ENCODE measurements around the gene DUSP28.

DUSP28 gene

GRCh38 chr2:240597419-240598181, 37.4 kb downstream of the DUSP28 start:
- H3K4me3 ChIP-seq (ENCODE audit: low read depth, low read length), result no peak overlapping the region
- TF ChIP-seq CTCF (IDR thresholded peaks at IDR 0.05; ENCODE audit: borderline replicate concordance, insufficient read depth, low read depth, low read length), result no peak

- TF ChIP-seq CTCF (IDR thresholded peaks at IDR 0.05; ENCODE audit: borderline replicate concordance, insufficient read depth, low read depth, low read length), result no peak
- no peak overlapping the region for H3K4me3 ChIP-seq (ENCODE audit: low read depth, low read length)
Measured at GRCh38 chr2:240598311-240598911, 38.3 kb downstream of the DUSP28 start.

GRCh38 chr2:240599141-240599583, 39.0 kb downstream of the DUSP28 start:
- H3K4me3 ChIP-seq (ENCODE audit: low read depth, low read length), result no peak overlapping the region
- TF ChIP-seq CTCF (IDR thresholded peaks at IDR 0.05; ENCODE audit: borderline replicate concordance, insufficient read depth, low read depth, low read length), result no peak

- TF ChIP-seq CTCF (IDR thresholded peaks at IDR 0.05; ENCODE audit: borderline replicate concordance, insufficient read depth, low read depth, low read length), result no peak
- H3K4me3 ChIP-seq (ENCODE audit: low read depth, low read length), result no peak overlapping the region
Measured at GRCh38 chr2:240600451-240600961, 40.3 kb downstream of the DUSP28 start.

GRCh38 chr2:240601061-240601830, 41.1 kb downstream of the DUSP28 start:
- TF ChIP-seq CTCF (IDR thresholded peaks at IDR 0.05; ENCODE audit: borderline replicate concordance, insufficient read depth, low read depth, low read length), result no peak
- H3K4me3 ChIP-seq (ENCODE audit: low read depth, low read length), result no peak overlapping the region

GRCh38 chr2:240601831-240602160, 41.6 kb downstream of the DUSP28 start:
- TF ChIP-seq CTCF (IDR thresholded peaks at IDR 0.05; ENCODE audit: borderline replicate concordance, insufficient read depth, low read depth, low read length), result no peak
- H3K4me3 ChIP-seq (ENCODE audit: low read depth, low read length), result no peak overlapping the region

Data from GM12875 (cell line).